Effector CD8-positive, alpha-beta T cell (primary cell): ENCODE measurements around the gene CD96.
"Not testable (repeated sequence)": the region's sequence is repeated elsewhere in the genome, so short reads cannot be mapped to it uniquely, and the experiment has no call there.

Source experiments
- DNase-seq: peaks from one replicate; lab custom pipeline; 2025; lab: John Stamatoyannopoulos, UW
- total RNA-seq, 4 experiments: gene quantifications; one replicate each; lab custom pipeline; 2026; lab: John Stamatoyannopoulos, UW

The CD96 gene, protein sequence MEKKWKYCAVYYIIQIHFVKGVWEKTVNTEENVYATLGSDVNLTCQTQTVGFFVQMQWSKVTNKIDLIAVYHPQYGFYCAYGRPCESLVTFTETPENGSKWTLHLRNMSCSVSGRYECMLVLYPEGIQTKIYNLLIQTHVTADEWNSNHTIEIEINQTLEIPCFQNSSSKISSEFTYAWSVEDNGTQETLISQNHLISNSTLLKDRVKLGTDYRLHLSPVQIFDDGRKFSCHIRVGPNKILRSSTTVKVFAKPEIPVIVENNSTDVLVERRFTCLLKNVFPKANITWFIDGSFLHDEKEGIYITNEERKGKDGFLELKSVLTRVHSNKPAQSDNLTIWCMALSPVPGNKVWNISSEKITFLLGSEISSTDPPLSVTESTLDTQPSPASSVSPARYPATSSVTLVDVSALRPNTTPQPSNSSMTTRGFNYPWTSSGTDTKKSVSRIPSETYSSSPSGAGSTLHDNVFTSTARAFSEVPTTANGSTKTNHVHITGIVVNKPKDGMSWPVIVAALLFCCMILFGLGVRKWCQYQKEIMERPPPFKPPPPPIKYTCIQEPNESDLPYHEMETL
- total RNA-seq = 483 to 814 (median 780) reads per million in 4 experiments

DNA sequence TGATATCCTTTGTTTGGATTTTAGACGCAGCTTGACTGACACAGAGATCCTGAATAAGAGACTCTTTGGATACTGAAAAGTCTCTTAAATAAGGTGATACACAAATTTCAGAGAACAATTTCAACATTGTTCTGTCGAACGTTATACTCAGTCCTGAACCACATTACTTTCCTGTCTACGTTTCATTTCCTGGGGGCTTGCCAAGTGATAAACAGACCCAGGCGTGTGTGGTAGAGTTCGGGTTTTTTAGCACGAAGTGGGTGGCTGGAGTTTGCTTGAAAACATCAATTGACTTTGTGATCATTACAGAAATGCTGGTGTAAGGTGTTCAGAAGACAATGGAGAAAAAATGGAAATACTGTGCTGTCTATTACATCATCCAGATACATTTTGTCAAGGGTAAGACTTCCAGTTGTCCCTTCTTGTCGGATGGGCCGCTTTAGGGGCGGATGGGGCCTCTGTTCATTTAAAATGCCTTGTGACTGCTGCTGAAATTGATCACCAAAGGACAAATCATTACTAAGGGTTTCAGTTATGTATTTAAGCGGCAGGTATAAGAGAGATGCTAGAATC is at the start of gene CD96:
Gene CD96, plus strand, starts transcription at position 287 of the 573 bp plus-strand sequence. Its CDS starts 52 bp downstream, at position 339.
- peak; percentile 19 for DNase-seq

DNA sequence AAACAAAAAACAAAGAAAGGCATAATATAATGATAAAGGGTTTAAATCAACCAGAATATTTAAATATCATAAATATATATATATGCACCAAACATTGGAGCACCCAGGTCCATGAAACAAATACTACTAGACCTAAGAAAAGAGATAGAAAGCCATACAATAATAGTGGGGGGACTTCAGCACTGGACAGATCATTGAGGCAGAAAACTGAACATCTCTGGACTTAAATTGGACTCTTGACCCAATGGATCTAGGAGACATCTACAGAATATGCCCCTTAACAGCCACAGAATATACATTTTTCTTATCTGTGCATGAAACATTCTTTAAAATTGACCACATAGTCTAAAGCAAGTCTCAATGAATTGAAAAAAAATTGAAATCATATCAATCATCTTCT is 48.7 kb upstream of the CD96 start:
- DNase-seq = no peak

DNA sequence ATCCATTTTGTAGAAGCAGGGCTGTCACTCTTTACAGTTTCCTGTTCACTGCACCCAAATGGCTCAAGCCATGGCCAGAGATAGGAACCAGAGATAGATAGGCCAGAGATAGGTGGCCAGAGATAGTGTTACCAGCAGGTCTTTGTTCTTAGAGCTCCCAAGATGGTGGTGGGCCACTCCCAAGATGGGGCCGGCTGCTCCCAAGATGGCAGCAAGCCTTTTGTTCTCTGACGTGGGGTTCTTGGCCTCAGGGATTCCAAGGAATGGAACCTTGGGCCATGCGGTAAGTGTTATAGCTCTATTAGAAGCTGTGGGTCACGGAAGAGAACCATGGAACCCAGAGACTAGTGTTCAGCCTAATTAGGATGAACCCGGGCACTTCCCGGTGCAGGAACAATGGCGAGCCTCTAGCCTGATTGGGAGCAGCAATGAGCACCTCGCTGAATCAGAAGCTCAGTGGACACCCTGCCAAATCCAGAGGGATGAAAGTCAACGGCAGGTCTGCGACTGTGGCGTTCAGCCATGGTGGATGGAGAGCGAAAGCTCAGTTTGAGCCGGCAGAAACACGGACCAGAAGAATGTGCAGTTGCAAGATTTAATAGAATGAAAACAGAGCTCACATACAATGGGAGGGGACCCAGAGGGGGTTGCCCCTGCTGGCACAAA is 45.0 kb upstream of the CD96 start:
- DNase-seq = no peak

DNA sequence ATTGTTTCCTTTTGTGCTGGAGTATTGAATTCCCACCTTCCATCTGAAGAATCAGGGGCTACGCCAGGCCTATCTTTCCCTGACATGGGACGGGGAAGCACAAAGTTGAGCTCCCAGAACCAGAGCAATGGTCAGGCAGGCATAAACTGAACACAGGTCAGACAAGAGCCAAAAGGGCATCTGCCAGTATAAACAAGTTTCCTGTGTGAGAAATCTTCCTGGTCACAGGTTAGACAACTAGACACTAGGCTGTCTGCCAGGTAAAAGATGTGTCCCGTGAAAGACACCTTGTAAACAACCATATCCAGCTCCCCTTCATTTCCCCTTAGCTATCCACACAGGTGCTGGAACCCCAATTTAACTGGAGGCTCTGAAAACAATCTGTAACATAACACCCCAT is 44.0 kb upstream of the CD96 start:
- DNase-seq = no peak

DNA sequence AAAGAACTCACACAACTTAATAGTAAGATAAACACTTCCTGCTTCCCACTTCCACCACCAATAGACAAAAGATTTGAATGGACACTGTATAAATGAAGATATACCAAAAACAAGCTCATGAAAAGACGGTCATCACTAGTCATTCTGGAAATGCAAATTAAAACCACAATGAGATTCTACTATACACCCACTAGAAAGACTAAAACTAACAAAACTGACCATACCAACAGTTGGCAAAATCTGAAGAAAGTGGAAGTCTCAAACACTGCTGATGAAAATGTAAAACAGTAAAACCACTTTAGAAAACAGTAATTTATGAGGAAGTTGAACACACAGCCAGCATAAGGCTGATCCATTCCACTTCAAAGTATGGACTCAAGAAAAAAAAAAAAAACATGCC is 35.6 kb upstream of the CD96 start:
- no peak for DNase-seq

DNA sequence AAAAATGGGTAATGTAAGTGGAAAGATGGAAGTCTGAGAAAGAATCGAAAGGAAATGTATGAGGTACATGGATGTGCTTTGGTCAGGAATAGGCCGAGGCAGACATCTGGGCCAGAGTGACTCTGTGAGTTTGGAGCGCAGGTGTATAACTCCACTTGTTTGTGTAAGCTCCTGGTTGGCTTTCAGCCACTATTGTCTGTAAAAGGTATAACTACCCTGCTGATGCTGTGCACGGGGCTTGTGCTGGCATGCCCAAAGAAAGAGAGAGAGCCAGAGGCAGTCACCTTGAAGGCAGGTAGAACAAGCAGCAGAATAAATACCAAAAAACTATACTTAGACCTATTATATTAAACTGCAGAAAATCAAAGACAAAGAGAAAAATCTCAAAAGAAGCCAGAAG is 32.7 kb upstream of the CD96 start:
- no peak for DNase-seq

DNA sequence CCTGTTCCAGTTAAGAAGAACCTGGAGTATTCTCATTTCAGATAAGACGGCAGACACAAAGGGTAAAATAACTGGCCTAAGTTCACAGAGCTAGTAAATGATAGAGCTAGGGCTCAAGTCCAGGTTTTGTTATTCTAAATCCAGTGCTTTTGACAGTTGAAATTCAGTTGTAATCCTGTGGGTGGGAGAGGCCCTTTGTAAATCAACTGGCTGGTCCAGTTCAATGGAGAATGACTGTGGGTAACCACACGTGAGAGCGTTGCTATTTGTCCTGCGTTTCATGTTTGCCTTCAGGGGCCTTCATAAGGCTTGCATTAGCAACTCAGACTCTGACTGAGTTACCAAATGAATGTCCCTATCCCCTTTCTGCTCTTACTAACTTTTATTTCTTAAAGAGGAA is 24.2 kb upstream of the CD96 start:
- no peak for DNase-seq

DNA sequence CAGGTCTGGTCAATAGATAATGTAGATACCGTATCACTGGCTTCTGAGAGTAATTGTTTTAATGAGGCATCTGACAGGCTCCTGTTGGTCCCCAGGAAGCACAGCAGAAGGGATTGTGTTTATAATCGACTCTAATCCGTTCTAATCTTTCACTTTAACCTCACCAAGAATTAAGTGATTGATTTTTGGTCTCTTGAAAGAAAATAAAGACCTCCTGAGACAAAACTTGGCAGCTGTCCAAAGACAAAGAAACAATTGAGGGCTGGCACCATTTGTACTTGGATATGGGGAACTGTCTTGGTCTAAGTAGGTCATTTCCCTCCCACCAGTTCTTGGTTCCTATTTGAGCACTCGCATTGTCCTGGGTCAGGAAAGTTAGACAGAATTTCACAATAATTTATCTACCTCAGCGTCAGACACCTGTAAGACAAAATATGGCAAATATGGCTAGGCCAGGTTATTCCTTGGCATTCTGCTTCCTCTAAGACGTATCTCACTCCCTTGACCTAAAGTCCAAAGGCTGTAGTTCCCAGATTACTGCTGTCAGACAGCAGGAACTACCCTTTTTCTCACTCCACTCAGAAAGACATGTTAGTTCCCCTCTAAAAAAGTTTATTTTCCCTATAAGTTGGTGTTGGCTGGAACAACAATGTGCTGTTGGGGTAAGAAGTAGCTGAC is 22.7 kb upstream of the CD96 start:
- no peak for DNase-seq

DNA sequence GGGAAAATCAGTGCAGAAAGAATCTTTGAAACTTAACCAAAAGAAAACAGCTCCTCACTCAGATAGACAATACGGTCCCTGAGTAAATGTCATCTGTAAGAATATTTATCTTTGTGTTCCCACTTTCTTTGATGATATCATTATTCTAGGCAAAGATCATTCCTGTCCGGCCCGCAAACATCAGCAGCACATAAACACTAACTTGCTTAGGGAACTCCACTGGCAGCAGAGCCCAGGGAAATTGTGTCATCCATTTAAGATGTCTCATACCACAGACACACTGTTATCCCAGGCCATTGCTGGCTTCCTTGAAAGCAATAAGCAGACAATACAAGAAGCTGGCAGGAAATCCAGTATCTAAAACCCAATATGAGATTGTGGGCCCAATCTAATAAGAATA is 20.1 kb upstream of the CD96 start:
- no peak for DNase-seq

DNA sequence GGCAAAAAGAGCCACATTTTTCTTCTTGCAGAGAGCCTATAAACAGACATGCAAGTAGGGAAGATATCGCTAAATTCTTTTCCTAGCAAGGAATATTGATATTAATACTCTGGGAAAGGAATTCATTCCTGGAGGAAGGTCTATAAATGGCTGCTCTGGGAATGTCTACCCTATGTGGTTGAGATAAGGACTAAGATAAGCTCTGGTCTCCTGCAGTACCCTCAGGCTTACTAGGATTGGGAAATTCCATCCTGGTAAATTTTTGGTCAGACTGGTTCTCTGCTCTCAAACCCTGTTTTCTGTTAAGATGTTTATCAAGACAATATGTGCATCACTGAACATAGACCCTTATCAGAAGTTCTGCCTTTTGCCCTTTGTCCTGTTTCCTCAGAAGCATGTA is 17.5 kb upstream of the CD96 start:
- not testable (repeated sequence) for DNase-seq

DNA sequence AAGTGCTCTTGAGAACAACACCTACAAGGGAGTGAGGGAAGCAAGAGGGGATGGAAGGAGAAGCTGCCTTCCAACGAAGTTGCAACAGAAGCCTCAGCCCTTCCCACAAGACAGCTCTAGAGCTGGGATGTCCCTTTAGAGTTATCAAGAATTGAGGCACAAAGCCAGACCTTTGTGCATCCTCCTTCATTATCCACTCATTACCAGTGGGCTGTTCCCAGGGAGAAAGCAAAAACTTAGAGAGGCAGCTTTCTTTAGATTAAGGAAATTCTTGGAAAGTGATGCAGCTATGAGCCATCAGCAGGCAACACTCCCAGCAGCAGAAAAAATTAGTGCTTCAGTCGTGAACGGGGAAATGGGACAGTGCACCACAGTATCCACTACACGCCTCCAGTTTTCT is 10.6 kb upstream of the CD96 start:
- no peak for DNase-seq

DNA sequence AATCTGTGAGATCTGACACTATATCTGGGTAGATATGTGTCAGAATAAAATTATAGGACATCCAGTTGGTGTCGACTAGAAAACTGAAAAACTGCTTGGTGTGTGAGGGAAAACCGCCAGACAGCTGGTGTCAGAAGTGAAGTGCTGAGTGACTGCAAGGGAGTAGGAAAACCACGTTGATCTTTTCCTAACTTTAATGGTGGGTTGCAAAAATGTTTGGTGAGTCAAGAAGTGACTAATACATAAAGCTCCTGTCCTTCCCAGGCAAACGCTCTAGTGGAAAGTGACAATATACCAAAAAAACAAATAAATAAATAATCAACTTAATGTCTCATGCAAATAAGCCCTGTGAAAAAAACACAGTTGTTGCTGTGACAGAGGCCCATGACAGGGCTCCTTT is 7.3 kb upstream of the CD96 start:
- no peak for DNase-seq

DNA sequence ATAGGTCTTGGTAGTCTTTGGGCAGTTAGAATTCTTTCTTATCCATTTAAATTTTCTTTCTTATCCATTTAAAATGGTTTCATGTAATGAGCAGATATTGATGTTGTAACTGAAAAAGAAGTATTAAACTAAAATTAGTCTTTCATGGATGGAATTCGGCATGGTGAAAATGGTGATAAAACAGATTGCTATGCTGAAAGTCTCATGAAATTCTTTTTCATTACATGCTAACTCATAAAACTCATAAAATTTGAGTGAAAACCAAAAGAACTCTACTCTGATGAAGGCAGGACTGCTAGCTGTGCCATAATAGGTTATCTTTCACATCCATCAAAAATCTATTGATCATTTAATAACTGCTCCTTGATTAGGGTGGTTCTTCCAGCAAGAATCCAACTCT is 3.9 kb upstream of the CD96 start:
- DNase-seq = no peak

DNA sequence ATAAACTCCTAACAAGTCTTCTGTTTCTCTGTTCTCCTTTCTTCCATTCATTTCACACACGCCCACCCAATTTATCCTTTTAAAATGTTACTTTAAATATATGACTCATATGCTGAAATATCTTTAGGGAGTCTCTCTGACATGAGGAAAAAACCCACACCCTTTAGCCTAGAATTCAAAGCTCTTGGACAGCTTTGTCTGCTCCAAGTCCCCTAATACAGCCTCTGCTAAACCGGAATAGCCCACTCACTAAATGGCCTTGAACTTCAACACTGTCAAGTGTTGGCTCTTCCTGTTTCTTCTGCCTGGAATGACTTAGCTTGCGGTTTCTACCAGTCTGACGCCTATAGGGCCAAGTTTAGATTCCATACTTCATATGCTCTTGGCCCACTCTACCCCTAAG is 3.3 kb upstream of the CD96 start:
- no peak for DNase-seq

DNA sequence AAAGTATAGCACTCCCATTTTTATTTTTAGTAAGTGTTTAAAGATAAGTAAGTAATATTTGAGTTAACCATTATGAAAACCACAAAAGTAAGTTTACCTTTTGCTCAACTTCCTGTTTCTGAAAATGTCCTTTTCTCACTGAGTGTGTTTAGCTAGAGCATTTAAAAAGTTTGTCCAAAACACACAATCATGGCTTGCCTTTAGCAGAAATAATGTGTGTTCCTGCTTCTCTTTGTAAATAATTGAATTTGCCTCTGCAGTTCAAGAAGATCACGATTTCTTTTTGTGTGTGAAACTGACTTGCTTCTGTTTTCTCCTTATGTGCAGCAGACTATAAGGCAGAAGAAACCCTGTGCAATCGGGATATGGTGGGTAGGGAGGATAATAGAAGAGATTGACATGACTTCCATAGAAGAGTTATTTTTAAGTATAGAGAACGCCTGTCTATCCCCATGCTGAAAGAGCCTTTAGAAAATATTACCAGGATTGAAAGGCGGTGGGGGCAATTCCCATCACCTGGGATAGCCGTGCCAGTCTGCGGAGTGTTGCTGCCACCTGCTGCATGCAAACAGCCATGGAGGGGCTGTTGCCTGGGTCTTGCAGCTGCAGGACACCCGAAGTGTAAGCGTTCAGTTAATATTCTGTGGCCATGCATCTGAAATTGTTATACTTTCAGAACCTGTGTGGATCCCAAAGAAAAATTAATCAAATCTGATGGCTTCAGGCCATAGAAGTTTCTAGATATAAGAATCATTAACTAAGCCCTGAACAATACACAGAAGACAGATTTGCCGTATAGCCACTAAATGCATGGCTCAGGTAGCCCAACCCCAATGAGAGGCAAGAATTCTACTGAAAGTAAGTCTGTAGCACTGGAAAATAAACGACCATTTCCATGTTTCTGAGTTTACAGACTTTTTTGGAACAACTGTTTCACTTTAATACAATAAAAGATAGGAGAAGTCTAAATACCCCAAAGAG is 2.4 kb upstream of the CD96 start:
- DNase-seq = peak; percentile 41

DNA sequence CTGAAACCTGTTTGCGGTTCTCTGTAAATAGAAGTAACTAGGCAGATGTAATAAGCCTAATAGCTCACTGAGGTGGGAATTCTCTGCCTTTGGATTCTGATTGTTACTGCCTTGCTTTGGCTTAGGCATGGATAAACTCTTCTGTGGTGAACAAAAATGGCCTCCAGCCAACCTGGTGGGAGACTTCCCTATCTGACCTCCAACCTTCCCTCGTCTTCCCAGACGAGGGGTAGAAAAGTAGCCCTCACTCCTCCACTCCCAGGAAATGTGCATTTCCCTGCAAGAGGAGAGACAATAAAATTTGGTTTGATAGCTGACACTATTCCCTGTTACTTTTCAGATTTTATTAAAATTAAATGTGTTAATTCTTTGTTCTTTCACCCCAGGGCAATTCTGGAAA is 606 bp upstream of the CD96 start:
- no peak for DNase-seq

DNA sequence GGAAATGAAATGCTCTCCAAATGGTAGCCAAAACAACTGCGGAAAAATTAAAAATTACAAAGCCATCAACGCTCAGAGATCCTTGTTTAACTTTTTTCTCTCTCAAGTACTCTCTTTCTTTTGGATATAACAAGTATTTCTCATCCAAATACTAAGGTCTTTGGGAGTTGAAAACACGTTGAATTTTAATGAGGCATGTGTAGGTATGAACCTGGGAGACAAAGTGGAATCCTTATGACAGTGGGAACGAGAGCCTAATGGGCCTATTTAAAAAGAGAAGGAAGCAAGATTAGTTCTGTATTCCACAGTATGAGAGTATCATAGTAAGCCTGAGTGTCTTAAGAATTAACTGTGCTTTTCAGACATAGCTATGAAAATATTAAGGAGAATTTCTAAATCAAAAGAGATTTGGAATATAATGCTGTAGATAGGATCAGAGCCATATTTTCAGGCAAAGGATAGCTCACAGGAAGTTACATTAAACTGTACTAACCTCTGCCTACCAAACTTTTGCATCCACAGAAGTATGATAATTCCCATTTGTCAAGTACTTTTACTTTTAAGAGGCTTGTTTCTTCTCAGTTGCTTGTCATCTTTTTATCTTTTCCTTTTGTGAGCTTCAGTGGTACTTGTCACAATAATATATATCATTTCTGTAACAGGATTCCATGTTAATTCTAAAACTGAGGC is 759 bp downstream of the CD96 start:
- DNase-seq = no peak

DNA sequence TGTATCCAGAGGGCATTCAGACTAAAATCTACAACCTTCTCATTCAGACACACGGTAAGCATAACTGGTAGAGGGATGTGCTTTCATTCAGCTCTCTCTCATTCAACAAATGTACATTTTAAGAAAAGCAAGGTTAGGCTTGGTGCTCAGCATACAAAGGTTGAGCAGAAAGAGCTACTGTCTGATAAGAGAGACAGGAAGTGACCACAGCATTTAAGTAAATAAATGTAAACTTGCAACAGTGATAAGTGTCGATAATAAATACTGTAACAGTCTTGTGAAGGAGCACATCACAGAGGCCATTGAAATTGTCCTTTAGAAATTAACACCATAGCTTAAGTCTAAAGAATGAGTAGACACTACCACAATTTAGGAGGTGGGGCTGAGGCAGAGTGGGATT is 3.4 kb downstream of the CD96 start:
- no peak for DNase-seq

DNA sequence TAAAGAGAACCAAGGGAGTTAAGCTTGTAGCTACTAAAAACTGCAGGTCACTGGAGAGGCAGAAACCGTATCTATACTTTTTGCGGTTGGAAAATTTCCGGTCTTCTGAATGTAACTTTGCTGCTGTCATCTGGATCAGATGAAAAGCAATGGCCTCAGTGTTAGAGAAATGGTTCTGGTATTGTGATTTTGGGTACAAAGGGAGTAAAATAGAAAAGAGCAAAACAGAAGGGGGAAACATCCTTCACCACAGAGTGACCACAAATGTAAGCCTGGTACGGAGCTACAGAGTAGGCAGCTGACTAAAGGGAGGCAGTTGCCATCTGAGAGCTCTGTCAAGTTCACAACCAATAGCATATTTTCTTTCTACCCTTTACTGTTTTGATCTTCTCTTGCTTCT is 5.6 kb downstream of the CD96 start:
- DNase-seq = peak; percentile 16

DNA sequence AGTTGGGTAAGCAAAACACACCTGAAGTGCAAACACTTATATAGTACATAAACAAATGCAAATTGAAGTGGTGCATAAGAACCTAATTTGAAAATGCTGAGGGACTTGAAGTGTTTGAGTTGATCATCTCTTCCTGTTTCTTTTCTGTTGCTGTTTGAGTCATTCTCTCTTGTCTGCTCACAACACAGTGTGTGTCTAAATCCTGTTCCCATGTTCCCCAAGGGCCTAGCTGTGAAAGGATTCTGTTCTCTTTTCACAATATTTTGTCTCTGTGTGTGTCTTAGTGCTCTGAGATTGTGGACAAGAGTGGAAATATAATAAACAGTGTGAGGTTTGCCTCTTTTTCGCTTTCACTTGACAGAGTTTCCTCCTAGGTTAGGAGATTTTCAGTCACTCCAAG is 6.1 kb downstream of the CD96 start:
- no peak for DNase-seq
